NT2/D1 (cell line): ENCODE data around the gene TRPV5.

Experiments
- DNase-seq: peaks from one replicate; pipeline ENCODE4 v3.0.0-alpha.2; 2011; ENCODE audit warnings: low read depth, low spot score
- H3K27me3 ChIP-seq: 2 replicates; pipeline ENCODE4 v1.6.0; 2011; ENCODE audit warnings: mild to moderate bottlenecking; ENCODE audit not compliant: insufficient read length, insufficient read depth
- H3K36me3 ChIP-seq: 2 replicates; pipeline ENCODE4 v1.6.1; 2011; ENCODE audit warnings: mild to moderate bottlenecking, low read length, mixed read lengths; ENCODE audit not compliant: insufficient read depth, insufficient read length
- H3K4me1 ChIP-seq: 2 replicates; pipeline ENCODE4 v1.5.1; 2011; ENCODE audit not compliant: insufficient read depth, insufficient read length
- H3K4me3 ChIP-seq: 2 replicates; pipeline ENCODE4 v1.5.1; 2011; ENCODE audit warnings: low read depth; ENCODE audit not compliant: insufficient read length
- H3K9ac ChIP-seq: 2 replicates; pipeline ENCODE4 v1.6.0; 2011; ENCODE audit warnings: low read depth; ENCODE audit not compliant: insufficient read length
- H3K9me3 ChIP-seq: 2 replicates; pipeline ENCODE4 v1.5.1; 2011; ENCODE audit warnings: mild to moderate bottlenecking, low read length; ENCODE audit not compliant: insufficient read depth
- SUZ12 ChIP-seq: IDR thresholded peaks from 2 replicates; pipeline ENCODE4 v1.6.1; 2011; ENCODE audit not compliant: insufficient read length, insufficient read depth; ENCODE audit errors: extremely low read depth
- YY1 ChIP-seq: IDR thresholded peaks from 2 replicates; pipeline ENCODE4 v1.6.1; 2011; ENCODE audit not compliant: insufficient read length, insufficient read depth
- ZNF274 ChIP-seq: IDR thresholded peaks from 2 replicates; pipeline ENCODE4 v1.6.1; 2011; ENCODE audit warnings: mild to moderate bottlenecking, low read depth, low read length

The TRPV5 gene

GRCh38 chr7:142908921-142909890 is 24.3 kb downstream of the TRPV5 start:
- Histone ChIP-seq H3K9me3 (peaks cover 22% of the 10 kb centered on the region), H3K27me3 (no peaks in the 10 kb centered on the region), H3K4me3 (no peak overlapping the region), H3K4me1 (no peaks in the 10 kb centered on the region), H3K9ac (no peak overlapping the region), H3K36me3 (no peaks in the 10 kb centered on the region)
- no peak for DNase-seq
- TF ChIP-seq YY1 = no peak

GRCh38 chr7:142908290-142908689 is 25.3 kb downstream of the TRPV5 start:
- no peak for DNase-seq
- Histone ChIP-seq H3K4me3 (no peak overlapping the region), H3K27me3 (no peaks in the 10 kb centered on the region), H3K36me3 (no peaks in the 10 kb centered on the region), H3K4me1 (no peaks in the 10 kb centered on the region), H3K9me3 (peaks cover 28% of the 10 kb centered on the region), H3K9ac (no peak overlapping the region)
- no peak for TF ChIP-seq YY1
- TF ChIP-seq SUZ12 = no peak
- no peak for TF ChIP-seq ZNF274

DNA sequence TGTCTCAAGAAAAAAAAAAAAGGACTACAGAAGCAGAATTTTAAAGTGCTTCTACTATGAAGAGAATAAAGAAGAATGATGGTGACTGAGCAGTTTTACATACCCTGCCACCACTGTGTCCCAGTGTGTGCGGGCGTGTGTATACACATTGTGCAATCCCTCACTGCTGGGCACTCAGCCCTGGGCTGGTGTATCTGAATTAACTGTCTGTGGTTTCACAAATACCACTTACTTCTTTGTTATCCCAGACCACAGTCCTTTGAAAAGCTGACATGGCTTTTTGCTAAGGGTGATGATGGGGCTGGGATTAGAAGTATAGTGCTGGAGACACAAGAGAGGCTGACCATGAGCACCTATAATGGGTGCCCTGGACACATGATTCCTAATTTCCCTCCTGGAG is 26.9 kb downstream of the TRPV5 start:
- Histone ChIP-seq H3K9me3 (peaks cover 28% of the 10 kb centered on the region), H3K9ac (no peak overlapping the region), H3K36me3 (no peaks in the 10 kb centered on the region), H3K27me3 (no peaks in the 10 kb centered on the region), H3K4me1 (no peaks in the 10 kb centered on the region), H3K4me3 (no peak overlapping the region)
- DNase-seq = no peak
- TF ChIP-seq SUZ12 (no peak), ZNF274 (no peak), YY1 (no peak)

DNA sequence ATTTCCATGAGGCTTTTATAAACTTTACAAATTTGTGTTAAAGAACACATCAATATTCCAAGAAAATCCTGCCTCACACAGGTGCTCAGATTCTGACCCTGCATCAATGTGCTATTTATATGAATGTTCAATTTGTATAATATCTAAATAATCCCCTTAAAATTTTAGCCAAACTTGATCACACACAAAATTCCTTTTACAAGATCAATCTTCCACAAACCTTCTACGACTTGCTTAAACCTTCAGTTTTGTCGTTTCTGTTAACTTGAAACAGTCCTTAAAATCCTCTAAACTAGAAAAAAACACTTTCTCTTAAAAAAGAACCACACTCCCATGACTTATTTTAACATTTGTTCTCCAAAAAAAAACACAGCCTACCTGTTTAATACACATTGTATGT is 27.8 kb downstream of the TRPV5 start:
- Histone ChIP-seq H3K9me3 (peaks cover 28% of the 10 kb centered on the region), H3K4me1 (no peaks in the 10 kb centered on the region), H3K36me3 (no peaks in the 10 kb centered on the region), H3K4me3 (no peak overlapping the region), H3K27me3 (no peaks in the 10 kb centered on the region), H3K9ac (no peak overlapping the region)
- TF ChIP-seq YY1 (no peak), SUZ12 (no peak), ZNF274 (no peak)
- no peak for DNase-seq

- no peaks in the 10 kb centered on the region for H3K36me3 ChIP-seq
- no peak overlapping the region for H3K9ac ChIP-seq
- H3K27me3 ChIP-seq = no peaks in the 10 kb centered on the region
- no peak for TF ChIP-seq SUZ12
- no peak for TF ChIP-seq YY1
- TF ChIP-seq ZNF274 = no peak
- no peaks in the 10 kb centered on the region for H3K4me1 ChIP-seq
- DNase-seq = no peak
- H3K4me3 ChIP-seq = no peak overlapping the region
- H3K9me3 ChIP-seq = peaks cover 28% of the 10 kb centered on the region
Measured at GRCh38 chr7:142904128-142904527, 29.4 kb downstream of the TRPV5 start.

DNA sequence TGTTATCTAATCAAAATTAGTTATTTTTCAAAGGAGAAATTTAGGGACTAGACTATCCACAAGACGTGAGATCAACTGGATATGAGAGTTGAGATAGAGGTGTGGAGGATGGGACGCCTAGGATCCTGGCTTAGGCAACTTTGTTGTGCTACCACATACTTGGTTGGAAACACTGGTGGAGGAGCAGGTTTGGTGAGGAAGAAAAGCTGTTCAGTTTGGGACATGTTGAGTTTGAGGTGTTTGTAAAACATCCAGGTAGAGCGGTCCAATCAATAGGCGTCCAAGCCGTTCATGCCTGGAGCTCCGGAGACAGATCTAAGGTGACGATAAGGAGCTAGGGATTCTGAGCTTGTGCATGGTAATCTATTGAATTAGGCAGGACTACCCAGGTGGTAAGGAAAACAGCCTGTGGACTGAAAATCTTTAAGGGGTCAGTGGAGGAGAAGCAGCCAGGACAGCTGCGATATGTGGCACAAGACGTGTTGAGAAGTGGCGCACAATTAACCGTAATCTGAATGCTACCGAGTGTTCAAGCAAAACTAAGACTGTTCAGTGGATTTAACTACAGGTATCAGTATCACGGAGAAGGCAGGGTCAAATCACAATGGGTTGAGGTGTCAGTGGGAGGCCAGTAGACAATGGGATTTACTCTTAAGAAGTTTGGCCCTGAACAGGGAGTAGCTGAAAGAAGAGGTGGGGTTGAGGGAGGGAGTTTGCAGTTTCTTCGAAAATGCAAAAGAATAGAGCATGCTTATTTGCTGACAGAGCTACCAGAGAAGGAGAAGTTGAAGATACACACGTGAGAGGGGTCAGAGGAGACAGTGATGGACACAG is 31.9 kb downstream of the TRPV5 start:
- no peak for TF ChIP-seq ZNF274
- no peak for TF ChIP-seq SUZ12
- TF ChIP-seq YY1 = no peak
- no peak for DNase-seq
- H3K27me3 ChIP-seq = no peaks in the 10 kb centered on the region
- H3K4me1 ChIP-seq = peaks cover 2% of the 10 kb centered on the region
- H3K9me3 ChIP-seq = peaks cover 28% of the 10 kb centered on the region
- H3K4me3 ChIP-seq = no peak overlapping the region
- H3K36me3 ChIP-seq = no peaks in the 10 kb centered on the region
- no peak overlapping the region for H3K9ac ChIP-seq

- H3K36me3 ChIP-seq = no peaks in the 10 kb centered on the region
- no peaks in the 10 kb centered on the region for H3K27me3 ChIP-seq
- H3K9me3 ChIP-seq = peaks cover 10% of the 10 kb centered on the region
- DNase-seq = no peak
- no peak overlapping the region for H3K9ac ChIP-seq
- TF ChIP-seq SUZ12 (no peak), ZNF274 (no peak), YY1 (no peak)
- no peak overlapping the region for H3K4me3 ChIP-seq
- H3K4me1 ChIP-seq = peaks cover 2% of the 10 kb centered on the region
Measured at GRCh38 chr7:142899661-142900060, 33.9 kb downstream of the TRPV5 start.
